ENCODE data around the gene HK1.

DNA sequence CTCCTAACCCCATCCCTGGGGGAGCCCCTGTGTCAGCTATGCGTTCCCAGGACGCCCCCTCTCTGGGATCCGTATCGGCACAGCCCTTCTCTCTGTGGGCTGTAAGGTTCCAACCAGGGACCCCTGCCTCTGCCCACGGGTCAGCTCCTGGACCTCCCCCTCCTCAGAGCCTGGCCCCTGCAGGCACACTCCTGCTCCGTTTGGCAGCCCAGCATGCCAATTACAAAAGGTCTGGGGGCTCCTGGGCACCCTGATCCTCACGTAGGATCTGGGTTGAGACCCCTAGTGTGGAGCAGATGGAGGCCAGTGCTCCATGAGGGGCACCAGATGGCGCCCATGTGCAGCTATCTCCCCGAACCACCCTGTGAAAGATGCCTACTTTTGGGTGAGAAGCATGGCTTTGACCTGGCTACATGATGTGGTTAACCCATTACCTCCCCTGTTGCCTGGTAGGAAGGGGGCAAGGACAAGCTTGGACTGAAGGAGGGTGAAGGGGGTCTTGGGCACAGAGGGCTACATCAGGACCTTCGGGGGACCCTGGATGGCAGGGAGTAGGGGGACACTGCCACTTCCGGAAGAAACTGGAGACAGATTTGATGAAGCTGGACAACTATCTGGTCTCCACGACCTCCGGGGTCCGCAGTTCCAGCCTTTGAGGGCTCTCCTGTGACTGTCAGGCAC is 129.5 kb downstream of the HK1 start:
- TF ChIP-seq, protein P1, sequence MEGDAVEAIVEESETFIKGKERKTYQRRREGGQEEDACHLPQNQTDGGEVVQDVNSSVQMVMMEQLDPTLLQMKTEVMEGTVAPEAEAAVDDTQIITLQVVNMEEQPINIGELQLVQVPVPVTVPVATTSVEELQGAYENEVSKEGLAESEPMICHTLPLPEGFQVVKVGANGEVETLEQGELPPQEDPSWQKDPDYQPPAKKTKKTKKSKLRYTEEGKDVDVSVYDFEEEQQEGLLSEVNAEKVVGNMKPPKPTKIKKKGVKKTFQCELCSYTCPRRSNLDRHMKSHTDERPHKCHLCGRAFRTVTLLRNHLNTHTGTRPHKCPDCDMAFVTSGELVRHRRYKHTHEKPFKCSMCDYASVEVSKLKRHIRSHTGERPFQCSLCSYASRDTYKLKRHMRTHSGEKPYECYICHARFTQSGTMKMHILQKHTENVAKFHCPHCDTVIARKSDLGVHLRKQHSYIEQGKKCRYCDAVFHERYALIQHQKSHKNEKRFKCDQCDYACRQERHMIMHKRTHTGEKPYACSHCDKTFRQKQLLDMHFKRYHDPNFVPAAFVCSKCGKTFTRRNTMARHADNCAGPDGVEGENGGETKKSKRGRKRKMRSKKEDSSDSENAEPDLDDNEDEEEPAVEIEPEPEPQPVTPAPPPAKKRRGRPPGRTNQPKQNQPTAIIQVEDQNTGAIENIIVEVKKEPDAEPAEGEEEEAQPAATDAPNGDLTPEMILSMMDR (IDR thresholded peaks at IDR 0.05): peak in 1 of 5 experiments; percentile 27
- TF ChIP-seq POLR2A (IDR thresholded peaks at IDR 0.05): no peak
- TF ChIP-seq EP300 (IDR thresholded peaks at IDR 0.05): no peak

All from tibial nerve (tissue), 4 donors.